Bronchial epithelial cell (primary cell): Measurements from ENCODE around the gene SWT1. TPM values are rescaled to one million over a fixed set of nuclear protein-coding genes. Genes with fewer than 3 reads are reported as not detected.

ENCODE experiments used
- DNase-seq: peaks from one replicate; pipeline ENCODE4 v3.0.0-alpha.2; 2010; ENCODE audit warnings: low read depth
- FAIRE-seq: peaks from 2 replicates; lab custom pipeline; 2011; peaks lifted over from hg19 to GRCh38; lab: Jason Lieb, UNC
- H3K27me3 ChIP-seq: 2 replicates; pipeline ENCODE4 v1.5.1; 2011; ENCODE audit warnings: low read length; ENCODE audit not compliant: control insufficient read depth, insufficient read depth
- H3K36me3 ChIP-seq: 2 replicates; pipeline ENCODE4 v1.5.1; 2011; ENCODE audit warnings: low read length; ENCODE audit not compliant: control insufficient read depth, insufficient read depth
- H3K4me3 ChIP-seq: 2 replicates; pipeline ENCODE4 v1.5.1; 2011; ENCODE audit warnings: mild to moderate bottlenecking, low read depth, low read length, control low read depth
- CTCF ChIP-seq: IDR thresholded peaks from 2 replicates; pipeline ENCODE4 v1.5.1; 2011; ENCODE audit warnings: mild to moderate bottlenecking, moderate library complexity, low read length, control low read depth, inconsistent platforms; ENCODE audit not compliant: insufficient read depth, severe bottlenecking
- total RNA-seq: library from RNA; depleted of rRNA; stranded (reverse); fragments of >200 nt; gene quantifications from 2 replicates; pipeline ENCODE4 v1.2.1, GENCODE V29; 2014

The SWT1 gene
- total RNA-seq, 1 donor from 2014 or later = 2.9 TPM

- Histone ChIP-seq H3K4me3 (no peak overlapping the region), H3K36me3 (no peaks in the 10 kb centered on the region), H3K27me3 (no peaks in the 10 kb centered on the region)
- DNase-seq (peak; percentile 16), FAIRE-seq (no peak)
- no peak for TF ChIP-seq CTCF
These were observed 103.6 kb downstream of the SWT1 start for GRCh38 chr1:185260611-185261010.

GRCh38 chr1:185262151-185262550 is 105.2 kb downstream of the SWT1 start:
- H3K36me3 ChIP-seq = no peaks in the 10 kb centered on the region
- no peak for TF ChIP-seq CTCF
- DNase-seq = no peak
- H3K27me3 ChIP-seq = no peaks in the 10 kb centered on the region
- FAIRE-seq = no peak
- H3K4me3 ChIP-seq = no peak overlapping the region

GRCh38 chr1:185263292-185263691 is 106.3 kb downstream of the SWT1 start:
- no peak for TF ChIP-seq CTCF
- DNase-seq (no peak), FAIRE-seq (no peak)
- Histone ChIP-seq H3K36me3 (no peaks in the 10 kb centered on the region), H3K27me3 (no peaks in the 10 kb centered on the region), H3K4me3 (no peak overlapping the region)

- DNase-seq (no peak), FAIRE-seq (no peak)
- no peak for TF ChIP-seq CTCF
- no peaks in the 10 kb centered on the region for H3K36me3 ChIP-seq
- H3K27me3 ChIP-seq = no peaks in the 10 kb centered on the region
- H3K4me3 ChIP-seq = no peak overlapping the region
These were observed 106.8 kb downstream of the SWT1 start for GRCh38 chr1:185263780-185264179.

GRCh38 chr1:185265314-185265713 is 108.3 kb downstream of the SWT1 start:
- no peak for FAIRE-seq
- TF ChIP-seq CTCF = no peak

GRCh38 chr1:185267301-185267700 is 110.3 kb downstream of the SWT1 start:
- Histone ChIP-seq H3K4me3 (no peak overlapping the region), H3K36me3 (no peaks in the 10 kb centered on the region), H3K27me3 (no peaks in the 10 kb centered on the region)
- TF ChIP-seq CTCF = no peak
- FAIRE-seq (no peak), DNase-seq (no peak)

More at GRCh38 chr1:185265314-185265713, 108.3 kb downstream of the SWT1 start:
- Histone ChIP-seq H3K36me3 (no peaks in the 10 kb centered on the region), H3K27me3 (no peaks in the 10 kb centered on the region), H3K4me3 (no peak overlapping the region)
- no peak for DNase-seq
